Erythroblast (primary cell): ENCODE data around the gene MARK1.

ENCODE experiments used
- GATA1 ChIP-seq: IDR thresholded peaks from 2 replicates; pipeline ENCODE4 v1.6.1; 2011; ENCODE audit warnings: low read depth, mild to moderate bottlenecking, control low read depth, low read length, moderate library complexity
- POLR2A ChIP-seq: IDR thresholded peaks from 2 replicates; pipeline ENCODE4 v1.6.1; 2011; ENCODE audit warnings: mild to moderate bottlenecking, low read length

DNA sequence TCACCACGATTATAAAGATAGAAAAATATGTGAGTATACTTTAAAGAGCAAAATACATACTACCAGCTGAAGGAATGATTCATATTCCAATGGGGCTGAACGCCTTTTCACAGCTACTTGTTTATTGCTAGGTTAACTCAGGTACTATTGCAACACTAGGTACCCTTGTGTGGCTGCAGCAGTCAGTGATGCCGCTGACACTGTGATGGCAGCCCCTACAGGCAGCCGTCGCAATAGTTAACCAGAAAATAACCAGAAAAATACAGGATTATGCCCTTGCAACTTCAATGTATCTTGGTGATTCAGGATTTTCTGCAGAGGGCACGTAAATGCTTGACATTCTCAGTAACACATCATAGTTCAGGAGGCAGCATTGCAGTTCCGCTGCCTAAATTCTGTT lies 1.6 kb upstream of the MARK1 start:
- no peak for TF ChIP-seq POLR2A
- no peak for TF ChIP-seq GATA1
